HG02610 (cell line): ENCODE results near the gene PAX8.

Experiments
- ATAC-seq: cut with Tn5 transposase; IDR thresholded peaks from one replicate; pipeline ENCODE4 v1.9.1; 2021; ENCODE audit warnings: mild to moderate bottlenecking, moderate library complexity; ENCODE audit not compliant: unreplicated experiment

PAX8 gene

GRCh38 chr2:113209011-113209645 lies 69.6 kb downstream of the PAX8 start:
- no peak for ATAC-seq

- ATAC-seq: no peak
Observed at GRCh38 chr2:113208396-113208795, 70.3 kb downstream of the PAX8 start.

GRCh38 chr2:113207021-113207420 lies 71.7 kb downstream of the PAX8 start:
- ATAC-seq: no peak

- ATAC-seq: no peak
Observed at GRCh38 chr2:113206251-113206650, 72.5 kb downstream of the PAX8 start.

GRCh38 chr2:113203901-113204519 lies 74.7 kb downstream of the PAX8 start:
- peak; percentile 73 for ATAC-seq

- no peak for ATAC-seq
Observed at GRCh38 chr2:113203217-113203530, 75.5 kb downstream of the PAX8 start.

GRCh38 chr2:113202305-113203216 lies 76.2 kb downstream of the PAX8 start:
- no peak for ATAC-seq

- no peak for ATAC-seq
Observed at GRCh38 chr2:113201496-113202304, 77.0 kb downstream of the PAX8 start.

- no peak for ATAC-seq
Observed at GRCh38 chr2:113200736-113201490, 77.8 kb downstream of the PAX8 start.

- ATAC-seq: no peak
Observed at GRCh38 chr2:113200236-113200635, 78.5 kb downstream of the PAX8 start.

GRCh38 chr2:113198790-113199612 lies 79.7 kb downstream of the PAX8 start:
- peak; percentile 80 for ATAC-seq

GRCh38 chr2:113198048-113198789 lies 80.5 kb downstream of the PAX8 start:
- ATAC-seq: no peak

GRCh38 chr2:113197347-113198047 lies 81.2 kb downstream of the PAX8 start:
- no peak for ATAC-seq

- ATAC-seq: no peak
Observed at GRCh38 chr2:113196839-113197238, 81.9 kb downstream of the PAX8 start.

- no peak for ATAC-seq
Observed at GRCh38 chr2:113195923-113196501, 82.7 kb downstream of the PAX8 start.

- ATAC-seq: no peak
Observed at GRCh38 chr2:113192459-113193100, 86.1 kb downstream of the PAX8 start.

GRCh38 chr2:113190871-113191270 lies 87.8 kb downstream of the PAX8 start:
- ATAC-seq: no peak
